Measurements from ENCODE around the gene SPATS2L. TPM values are rescaled to one million over a fixed set of nuclear protein-coding genes. Genes with fewer than 3 reads are reported as not detected.

The SPATS2L gene
- total and polyA plus RNA-seq, 8 donors, result 81.2 to 96.7 (median 91.2) TPM

DNA sequence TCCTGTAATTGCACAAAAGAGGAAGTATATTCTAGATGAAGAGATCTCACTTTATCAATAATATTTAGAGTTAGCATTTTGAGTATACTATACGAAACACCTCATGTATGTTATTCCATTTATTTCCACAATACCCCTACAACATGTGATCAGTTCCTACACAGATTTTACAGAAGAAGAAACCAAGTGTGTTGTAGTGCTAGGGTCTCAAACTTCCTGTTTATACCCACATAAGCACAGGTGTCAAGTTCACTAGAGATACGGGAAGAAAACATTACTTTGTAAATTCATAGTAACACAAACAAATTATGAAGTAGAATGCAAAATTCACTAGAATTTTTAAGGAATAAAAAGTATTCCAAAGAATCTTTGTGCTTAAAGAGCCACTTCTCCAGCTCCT lies 157.0 kb downstream of the SPATS2L start:
- TF ChIP-seq, protein P1, sequence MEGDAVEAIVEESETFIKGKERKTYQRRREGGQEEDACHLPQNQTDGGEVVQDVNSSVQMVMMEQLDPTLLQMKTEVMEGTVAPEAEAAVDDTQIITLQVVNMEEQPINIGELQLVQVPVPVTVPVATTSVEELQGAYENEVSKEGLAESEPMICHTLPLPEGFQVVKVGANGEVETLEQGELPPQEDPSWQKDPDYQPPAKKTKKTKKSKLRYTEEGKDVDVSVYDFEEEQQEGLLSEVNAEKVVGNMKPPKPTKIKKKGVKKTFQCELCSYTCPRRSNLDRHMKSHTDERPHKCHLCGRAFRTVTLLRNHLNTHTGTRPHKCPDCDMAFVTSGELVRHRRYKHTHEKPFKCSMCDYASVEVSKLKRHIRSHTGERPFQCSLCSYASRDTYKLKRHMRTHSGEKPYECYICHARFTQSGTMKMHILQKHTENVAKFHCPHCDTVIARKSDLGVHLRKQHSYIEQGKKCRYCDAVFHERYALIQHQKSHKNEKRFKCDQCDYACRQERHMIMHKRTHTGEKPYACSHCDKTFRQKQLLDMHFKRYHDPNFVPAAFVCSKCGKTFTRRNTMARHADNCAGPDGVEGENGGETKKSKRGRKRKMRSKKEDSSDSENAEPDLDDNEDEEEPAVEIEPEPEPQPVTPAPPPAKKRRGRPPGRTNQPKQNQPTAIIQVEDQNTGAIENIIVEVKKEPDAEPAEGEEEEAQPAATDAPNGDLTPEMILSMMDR (IDR thresholded peaks at IDR 0.05), result no peak
- intact Hi-C loops (cut with DNase I), result no loop called here
- Histone ChIP-seq H3K27ac (no peak overlapping the region), H3K4me3 (no peak overlapping the region), H3K36me3 (peaks cover 0 to 21% of the 10 kb centered on the region in 2 donors), H3K4me1 (no peaks in the 10 kb centered on the region), H3K27me3 (no peaks in the 10 kb centered on the region), H3K9me3 (no peaks in the 10 kb centered on the region)
- DNase-seq (no peak), ATAC-seq (no peak)

DNA sequence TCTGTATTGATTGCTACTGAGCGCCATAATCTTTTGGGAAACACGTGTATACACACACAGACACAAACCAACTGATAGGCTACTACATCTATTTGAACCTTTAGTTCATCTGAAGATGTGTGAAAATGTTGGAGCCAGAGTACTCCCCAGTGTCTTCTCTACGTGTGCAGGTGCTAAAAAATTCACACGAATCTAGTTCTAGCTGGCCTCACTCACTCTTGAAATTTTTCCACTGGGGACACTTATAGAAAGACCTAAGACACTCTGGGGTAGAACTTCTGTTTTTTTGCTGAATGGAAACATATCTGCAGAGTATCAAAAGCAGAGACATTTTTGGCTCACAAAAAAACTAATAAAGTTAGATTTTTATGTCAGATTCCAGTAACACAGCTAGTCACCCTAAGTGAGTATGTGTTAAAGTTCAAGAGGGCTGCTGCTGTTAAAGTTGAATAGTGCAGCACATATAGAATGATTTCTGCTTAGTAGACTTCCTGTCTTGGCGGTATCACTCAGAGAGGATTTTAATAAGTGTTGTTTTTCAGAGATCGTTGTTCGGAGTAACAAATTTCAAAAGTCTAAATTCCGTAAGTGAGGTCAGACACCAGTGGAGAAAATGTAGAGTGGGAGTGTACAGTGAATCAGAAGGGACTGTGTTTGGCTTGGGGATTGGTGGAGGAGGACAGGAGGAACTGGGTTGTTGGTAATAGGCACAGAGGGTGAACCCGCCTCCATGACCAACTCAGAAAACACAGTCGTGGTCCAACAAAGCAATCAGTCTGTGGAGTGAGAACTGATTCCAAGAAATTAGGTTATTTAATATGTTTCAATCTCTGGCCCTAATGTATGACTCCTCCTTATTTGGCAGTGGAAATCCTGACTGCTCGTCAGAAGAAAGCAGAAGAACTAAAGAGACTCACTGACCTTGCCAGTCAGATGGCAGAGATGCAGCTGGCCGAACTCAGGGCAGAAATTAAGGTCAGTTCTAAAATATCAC lies 160.2 kb downstream of the SPATS2L start:
- TF ChIP-seq, protein P1 (IDR thresholded peaks at IDR 0.05), result no peak
- no peak overlapping the region for H3K4me3 ChIP-seq
- no peaks in the 10 kb centered on the region for H3K9me3 ChIP-seq
- intact Hi-C loops (cut with DNase I), result no loop called here
- peak; percentile 89 for ATAC-seq
- no peaks in the 10 kb centered on the region for H3K27me3 ChIP-seq
- H3K36me3 ChIP-seq, result peaks cover 0 to 39% of the 10 kb centered on the region in 2 donors
- peak in 2 of 4 donors; percentile 72 to 80 for DNase-seq
- peak overlapping the region; percentile 4 to 71 for H3K27ac ChIP-seq
- H3K4me1 ChIP-seq, result no peaks in the 10 kb centered on the region

DNA sequence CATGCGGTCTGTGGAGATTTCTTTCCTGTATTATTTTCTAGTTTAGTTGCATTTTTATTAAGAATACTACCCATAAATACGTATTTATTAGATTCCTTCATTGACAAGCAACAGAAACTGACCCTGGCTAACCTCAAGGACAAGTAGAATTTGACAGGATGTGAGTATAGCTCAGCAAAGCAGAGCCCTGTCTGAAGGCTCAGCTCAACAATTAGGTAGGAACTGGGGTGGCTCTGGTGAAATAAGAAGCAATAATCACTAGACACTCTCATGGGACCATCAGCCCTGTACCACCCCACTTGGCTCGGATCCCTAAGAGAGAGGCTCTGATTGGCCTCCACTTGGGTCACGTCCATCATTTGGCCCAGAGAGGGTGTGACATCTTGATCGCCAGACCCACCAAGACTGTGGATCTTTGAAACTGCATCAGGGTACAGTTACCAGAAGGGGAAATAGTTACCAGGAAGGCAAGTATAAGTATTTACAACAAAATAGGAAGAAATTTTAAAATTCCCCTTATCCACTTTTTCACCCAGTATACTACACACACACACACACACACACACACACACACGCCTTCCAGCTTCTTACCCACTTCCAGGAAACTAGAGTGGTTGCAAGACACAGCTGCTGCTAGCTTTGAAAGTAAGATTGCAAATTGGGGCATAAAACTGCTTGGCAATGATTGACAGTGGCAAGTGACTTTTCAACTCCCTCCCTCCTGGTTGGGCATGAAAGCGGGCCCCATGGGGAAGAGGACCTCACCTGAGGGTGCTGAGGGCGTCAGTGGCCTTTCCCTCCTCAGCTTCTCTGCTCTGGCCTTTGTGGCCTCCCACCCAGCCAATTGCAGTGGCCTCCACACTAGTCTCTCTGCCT lies 161.6 kb downstream of the SPATS2L start:
- Histone ChIP-seq H3K4me3 (no peak overlapping the region), H3K27me3 (no peaks in the 10 kb centered on the region), H3K4me1 (no peaks in the 10 kb centered on the region), H3K27ac (no peak overlapping the region), H3K9me3 (no peaks in the 10 kb centered on the region), H3K36me3 (peaks cover 0 to 51% of the 10 kb centered on the region in 2 donors)
- TF ChIP-seq, protein P1 (IDR thresholded peaks at IDR 0.05), result no peak
- intact Hi-C loops (cut with DNase I), result no loop called here
- ATAC-seq (no peak), DNase-seq (no peak)

DNA sequence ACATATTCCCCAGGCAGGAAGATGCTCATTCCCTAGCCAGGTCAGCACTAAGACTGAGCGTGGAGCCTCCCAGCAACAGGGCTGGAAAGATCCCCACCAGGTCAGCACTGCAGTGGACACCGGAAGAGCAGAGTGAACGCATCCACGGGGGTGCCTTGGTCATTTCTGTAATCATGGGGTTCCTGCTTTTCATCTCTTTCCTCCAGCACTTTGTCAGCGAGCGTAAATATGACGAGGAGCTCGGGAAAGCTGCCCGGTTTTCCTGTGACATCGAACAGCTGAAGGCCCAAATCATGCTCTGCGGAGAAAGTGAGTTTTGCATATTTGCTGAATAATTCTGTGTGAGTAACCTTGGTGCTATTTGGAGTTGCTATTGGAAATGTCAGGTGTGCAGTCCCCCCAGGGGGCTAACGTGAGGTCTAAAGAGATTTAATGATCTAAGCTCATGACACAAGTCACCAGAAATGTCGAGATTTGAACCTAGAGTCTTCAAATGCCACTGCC lies 163.3 kb downstream of the SPATS2L start:
- TF ChIP-seq, protein P1 (IDR thresholded peaks at IDR 0.05), result no peak
- intact Hi-C loops (cut with DNase I), result no loop called here
- DNase-seq (no peak), ATAC-seq (no peak)
- Histone ChIP-seq H3K36me3 (peaks cover 0 to 67% of the 10 kb centered on the region in 2 donors), H3K4me3 (no peak overlapping the region), H3K27me3 (no peaks in the 10 kb centered on the region), H3K9me3 (no peaks in the 10 kb centered on the region), H3K27ac (no peak overlapping the region), H3K4me1 (no peaks in the 10 kb centered on the region)
